ENCODE results near the gene GLT8D2. TPM values are rescaled to one million over a fixed set of nuclear protein-coding genes. Genes with fewer than 3 reads are reported as not detected.

GLT8D2 gene
- total RNA-seq, 1 experiment from 2014 or later = 2.0 TPM

Other genes starting within 250 kb of the GLT8D2 start
- gene NT5DC3, start 209.0 kb downstream of the GLT8D2 start, total RNA-seq (2022) = 15.1 and 18.3 TPM in 2 replicates
- gene HSP90B1, start 119.8 kb downstream of the GLT8D2 start, total RNA-seq (2022) = 1,052 and 1,334 TPM in 2 replicates
- 31.6 and 31.8 TPM in 2 replicates for gene TDG, start 84.3 kb downstream of the GLT8D2 start, total RNA-seq (2022)
- gene HCFC2, start 14.3 kb upstream of the GLT8D2 start, total RNA-seq (2022) = 10.3 and 11.4 TPM in 2 replicates
- gene NFYB, start 88.0 kb upstream of the GLT8D2 start, total RNA-seq (2022) = 24.8 and 27.0 TPM in 2 replicates
- 64.0 and 82.8 TPM in 2 replicates for gene TXNRD1, start 165.6 kb upstream of the GLT8D2 start, total RNA-seq (2022)

Measured in MCF 10A (cell line).